Vagina (tissue), 2 donors: ENCODE data around the gene LIMS1.

ENCODE experiments used
- POLR2A ChIP-seq, 2 donors: fragments of 450-650 bp; IDR thresholded peaks; one replicate each; pipeline ENCODE4 v1.6.1; 2017; ENCODE audit warnings: antibody characterized with exemption in 2 of 2, mild to moderate bottlenecking in 2 of 2, moderate library complexity in 2 of 2
- TF ChIP-seq, protein P1 (sequence below), 3 experiments: fragments of 450-650 bp in 2 of 3; fragments of 200-600 bp in 1 of 3; sonication (generic) in 1 of 3; IDR thresholded peaks; one replicate each; pipeline ENCODE4 v1.5.1; 2017 to 2019; ENCODE audit warnings: antibody characterized with exemption in 3 of 3, mild to moderate bottlenecking in 2 of 3, moderate library complexity in 2 of 3

DNA sequence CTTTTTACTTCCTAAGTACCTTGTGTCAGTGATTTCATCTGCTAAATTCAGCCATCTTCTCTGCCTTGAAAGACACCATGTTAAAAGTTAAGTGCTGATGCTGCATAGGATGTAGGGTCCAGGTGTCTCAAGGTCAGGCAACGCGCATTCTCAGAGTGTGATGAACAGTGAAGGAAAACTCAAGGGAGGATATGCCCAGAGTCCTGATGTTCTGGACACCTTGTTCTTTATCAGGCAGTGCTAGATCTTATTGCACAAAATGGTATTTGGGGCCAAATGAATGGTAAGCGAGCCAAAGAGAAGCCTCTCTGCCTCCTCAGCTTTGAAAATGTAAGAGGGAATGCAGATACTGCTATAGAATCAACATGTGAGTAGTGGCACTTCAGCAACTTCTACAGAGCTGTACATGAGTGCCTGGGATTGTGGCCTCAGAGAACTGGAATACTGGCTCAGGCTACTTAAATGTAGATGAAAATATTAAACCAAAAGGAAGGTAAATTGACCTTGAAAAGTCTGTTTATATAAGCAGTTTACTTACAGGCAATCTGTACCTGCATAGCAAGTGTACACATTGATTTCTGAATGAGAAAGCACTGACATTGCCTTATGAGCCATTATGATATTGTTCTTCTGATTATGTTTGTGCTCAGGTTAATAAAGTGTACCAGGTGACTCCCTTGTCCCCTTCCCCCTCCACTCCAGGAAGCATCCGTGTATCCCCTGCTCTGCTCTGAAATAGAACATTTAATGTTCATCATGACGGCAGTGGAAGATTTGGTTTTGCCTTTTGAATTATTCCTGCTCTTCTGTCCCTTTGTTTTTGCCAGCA lies 98.3 kb downstream of the LIMS1 start:
- TF ChIP-seq, protein P1, sequence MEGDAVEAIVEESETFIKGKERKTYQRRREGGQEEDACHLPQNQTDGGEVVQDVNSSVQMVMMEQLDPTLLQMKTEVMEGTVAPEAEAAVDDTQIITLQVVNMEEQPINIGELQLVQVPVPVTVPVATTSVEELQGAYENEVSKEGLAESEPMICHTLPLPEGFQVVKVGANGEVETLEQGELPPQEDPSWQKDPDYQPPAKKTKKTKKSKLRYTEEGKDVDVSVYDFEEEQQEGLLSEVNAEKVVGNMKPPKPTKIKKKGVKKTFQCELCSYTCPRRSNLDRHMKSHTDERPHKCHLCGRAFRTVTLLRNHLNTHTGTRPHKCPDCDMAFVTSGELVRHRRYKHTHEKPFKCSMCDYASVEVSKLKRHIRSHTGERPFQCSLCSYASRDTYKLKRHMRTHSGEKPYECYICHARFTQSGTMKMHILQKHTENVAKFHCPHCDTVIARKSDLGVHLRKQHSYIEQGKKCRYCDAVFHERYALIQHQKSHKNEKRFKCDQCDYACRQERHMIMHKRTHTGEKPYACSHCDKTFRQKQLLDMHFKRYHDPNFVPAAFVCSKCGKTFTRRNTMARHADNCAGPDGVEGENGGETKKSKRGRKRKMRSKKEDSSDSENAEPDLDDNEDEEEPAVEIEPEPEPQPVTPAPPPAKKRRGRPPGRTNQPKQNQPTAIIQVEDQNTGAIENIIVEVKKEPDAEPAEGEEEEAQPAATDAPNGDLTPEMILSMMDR (IDR thresholded peaks at IDR 0.05) = no peak
- no peak for TF ChIP-seq POLR2A (IDR thresholded peaks at IDR 0.05)
